HT1080 (cell line): ENCODE data around the gene UBE2Q2. TPM values are rescaled to one million over a fixed set of nuclear protein-coding genes. Genes with fewer than 3 reads are reported as not detected.
"Not testable (repeated sequence)": the region's sequence is repeated elsewhere in the genome, so short reads cannot be mapped to it uniquely, and the experiment has no call there.

Source experiments
- DNase-seq: peaks from one replicate; pipeline ENCODE4 v3.0.0-alpha.2; 2015; ENCODE audit warnings: low read depth
- polyA plus RNA-seq, 2 experiments: library from polyadenylated mRNA; depleted of rRNA; stranded (reverse); fragments of >200 nt; gene quantifications; 2 replicates each; pipeline ENCODE4 v1.2.3, GENCODE V29; 2015
- total RNA-seq: library from RNA; depleted of rRNA; stranded (reverse); fragments of >200 nt; shearing (Covaris generic); gene quantifications from 2 replicates; pipeline ENCODE4 v1.2.3, GENCODE V29; 2014; rRNA removed

The UBE2Q2 gene
- 16.1 and 16.3 TPM in 2 replicates for total RNA-seq
- polyA plus RNA-seq (2015; cell fraction: cytosol; rRNA removed) = 23.5 and 26.9 TPM in 2 replicates
- 13.3 TPM in 2 replicates for polyA plus RNA-seq (2015; cell fraction: nucleus; rRNA removed)

DNA sequence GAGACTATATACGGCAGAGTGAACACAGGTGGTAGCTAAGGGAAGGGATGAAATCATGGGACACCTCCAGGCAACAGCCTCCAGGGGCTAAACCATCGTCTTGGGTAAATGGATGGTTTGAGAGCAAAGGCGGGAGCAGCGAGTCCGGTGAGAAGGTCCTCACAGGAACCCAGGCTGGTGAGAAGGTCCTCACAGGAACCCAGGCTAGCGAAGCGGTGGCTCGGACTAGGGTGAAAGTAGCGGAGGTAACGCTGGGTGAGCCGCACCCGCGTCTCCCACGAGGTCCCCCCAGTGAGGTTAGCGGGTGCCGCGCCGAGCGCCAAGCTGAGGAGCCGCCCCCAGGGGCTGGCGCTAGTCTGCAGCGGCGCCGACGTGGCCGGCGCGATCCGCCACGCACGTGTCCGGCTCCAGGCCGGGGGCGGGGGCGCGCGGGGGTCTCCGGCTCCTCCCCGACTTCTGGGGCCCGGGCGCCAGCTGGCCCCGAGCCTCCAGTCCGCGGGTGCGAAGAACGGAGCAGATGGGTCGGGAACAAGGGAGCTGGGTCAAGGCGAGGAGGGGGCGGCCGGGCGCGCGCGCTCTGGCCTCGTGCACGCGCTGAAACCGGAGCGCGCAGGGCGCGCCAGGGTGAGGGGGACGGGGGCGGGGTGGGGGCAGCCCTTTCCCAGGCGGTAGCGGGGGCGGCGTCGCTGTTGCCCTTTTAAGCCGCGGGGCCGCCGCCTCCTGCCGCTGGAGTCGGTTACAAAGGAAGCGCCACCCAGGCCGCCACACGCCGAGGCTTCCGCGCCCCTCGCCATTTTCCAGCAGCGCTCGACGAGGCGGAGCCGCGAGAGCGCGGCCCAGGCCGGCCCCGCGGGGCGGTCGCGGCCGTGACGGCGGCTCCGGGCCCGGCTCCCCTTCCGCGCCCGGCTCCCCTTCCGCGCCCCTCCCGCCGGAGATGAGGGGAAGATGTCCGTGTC, at the start of gene UBE2Q2:
UBE2Q2 (plus strand) TSS at position 726 of the 956 bp plus-strand sequence; CDS start at position 946, 220 bp downstream.
- peak; percentile 52 for DNase-seq

GRCh38 chr15:75796321-75796720, 46.9 kb upstream of the UBE2Q2 start:
- DNase-seq = no peak

- DNase-seq = not testable (repeated sequence)
Observed at GRCh38 chr15:75797146-75797545, 46.1 kb upstream of the UBE2Q2 start.

DNA sequence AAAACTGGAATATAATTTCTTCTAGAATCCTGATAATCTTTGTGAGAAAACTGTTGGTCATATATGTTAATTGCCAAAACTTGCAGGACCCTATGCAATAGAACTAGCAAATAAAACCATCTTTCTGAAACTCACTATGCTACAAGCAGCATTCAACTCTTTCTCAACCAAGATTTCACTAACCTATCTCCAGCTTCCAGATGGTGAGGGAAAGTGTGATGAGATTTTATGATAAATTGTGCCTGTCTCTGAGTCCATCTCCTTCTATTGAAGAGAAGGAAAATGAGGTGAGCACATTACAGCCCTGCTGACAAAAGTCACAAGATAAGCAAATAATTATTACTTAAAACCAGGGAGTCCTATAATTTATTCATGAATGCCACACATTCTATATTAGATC, 44.1 kb upstream of the UBE2Q2 start:
- no peak for DNase-seq

GRCh38 chr15:75800409-75800808, 42.8 kb upstream of the UBE2Q2 start:
- DNase-seq = not testable (repeated sequence)

DNA sequence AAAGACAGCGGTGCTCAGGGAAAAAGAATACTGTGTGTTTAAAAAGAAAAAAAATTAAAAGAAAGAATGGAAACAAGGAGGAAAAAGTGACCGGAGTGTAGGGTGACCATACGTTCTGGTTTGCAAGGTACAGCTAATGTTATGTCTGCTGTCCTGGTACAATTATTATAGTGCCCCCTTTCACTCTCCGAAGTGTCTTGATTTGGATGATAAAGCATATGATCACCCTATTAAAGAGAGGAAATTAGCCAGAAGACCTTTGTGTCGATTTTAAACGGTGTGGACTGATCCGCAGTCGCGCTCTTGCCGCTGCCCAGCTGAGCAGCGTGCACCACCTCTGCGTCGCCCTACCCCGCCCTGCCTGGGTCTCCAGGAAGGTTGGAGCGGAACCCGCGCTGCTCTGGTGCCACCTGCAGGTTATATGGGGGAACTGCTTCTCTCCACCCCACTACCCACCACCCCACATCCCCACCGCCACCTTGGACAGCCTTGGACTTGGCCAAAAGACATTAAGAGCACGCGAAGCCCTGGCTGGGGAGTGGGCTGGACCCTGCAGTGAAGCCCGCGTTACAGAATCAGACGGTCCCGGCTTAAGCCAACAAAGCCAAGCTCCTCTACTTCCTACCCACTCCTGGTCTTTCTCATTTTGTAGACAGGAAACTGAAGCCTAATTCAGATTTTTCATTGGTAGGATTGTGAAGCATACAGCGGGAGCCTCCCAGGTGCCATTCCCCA, 41.2 kb upstream of the UBE2Q2 start:
- peak; percentile 71 for DNase-seq

DNA sequence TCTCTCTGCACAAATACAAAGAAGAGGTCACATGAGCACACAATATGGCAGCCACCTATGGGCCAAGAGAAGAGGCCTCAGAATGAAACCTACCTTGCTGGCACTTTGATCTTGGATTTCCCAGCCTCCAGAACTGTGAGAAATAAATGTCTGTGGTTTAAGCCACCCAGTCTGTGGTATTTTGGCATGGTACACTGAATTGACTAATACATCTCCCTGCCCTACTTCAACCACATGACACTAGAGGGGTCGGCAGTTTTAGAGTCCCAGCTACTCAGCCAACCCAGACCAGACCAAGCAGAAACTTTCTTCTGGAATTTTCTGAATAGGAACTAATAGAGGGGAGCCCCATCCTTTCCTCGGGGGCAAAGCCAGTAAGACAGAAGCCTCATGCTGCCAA, 35.8 kb upstream of the UBE2Q2 start:
- DNase-seq = peak; percentile 66

DNA sequence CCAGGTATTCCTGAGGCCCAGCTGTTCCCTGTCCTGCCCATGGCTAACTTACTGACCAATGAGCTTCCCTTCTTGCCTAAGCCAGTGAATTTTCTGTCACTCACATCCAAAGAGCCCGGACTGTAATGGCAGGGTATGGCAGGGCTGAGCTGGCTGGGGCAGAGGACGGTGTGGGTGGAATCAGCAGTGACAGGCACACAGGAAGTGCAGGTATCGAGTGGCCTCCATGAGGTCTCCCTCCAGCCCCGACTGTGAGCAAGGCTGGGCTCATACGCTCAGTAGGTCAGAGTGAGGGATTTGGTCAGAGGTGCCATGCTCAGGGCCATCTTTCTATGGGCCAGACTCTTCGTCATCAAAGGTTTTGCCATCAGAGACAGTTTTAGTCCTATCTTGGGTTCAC, 35.2 kb upstream of the UBE2Q2 start:
- not testable (repeated sequence) for DNase-seq

- no peak for DNase-seq
Observed at GRCh38 chr15:75808563-75808962, 34.7 kb upstream of the UBE2Q2 start.

GRCh38 chr15:75809986-75810750, 33.1 kb upstream of the UBE2Q2 start:
- peak; percentile 54 for DNase-seq

GRCh38 chr15:75810874-75811498, 32.3 kb upstream of the UBE2Q2 start:
- DNase-seq = no peak

- DNase-seq = no peak
Observed at GRCh38 chr15:75811626-75812025, 31.6 kb upstream of the UBE2Q2 start.

DNA sequence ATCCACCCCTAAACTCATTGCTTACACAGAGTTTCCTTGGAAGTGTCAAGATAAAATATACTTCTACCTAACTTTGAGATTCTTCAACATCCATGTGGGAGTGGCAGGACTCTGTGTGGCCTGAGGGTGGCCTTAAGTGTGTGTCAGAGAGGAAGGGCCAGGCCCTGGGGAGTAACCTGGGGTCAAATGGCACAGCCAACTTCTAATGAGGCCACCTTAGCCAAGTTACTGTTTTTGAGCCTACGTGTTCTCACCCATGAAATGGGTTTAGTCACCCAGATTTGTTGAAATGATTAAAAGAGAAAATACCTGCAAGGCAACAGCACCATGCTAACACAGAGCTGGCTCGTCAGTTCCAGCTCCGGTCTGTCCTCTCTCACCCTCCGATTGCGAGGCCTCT, 28.5 kb upstream of the UBE2Q2 start:
- DNase-seq = no peak

GRCh38 chr15:75815811-75816719, 27.2 kb upstream of the UBE2Q2 start:
- DNase-seq = no peak

DNA sequence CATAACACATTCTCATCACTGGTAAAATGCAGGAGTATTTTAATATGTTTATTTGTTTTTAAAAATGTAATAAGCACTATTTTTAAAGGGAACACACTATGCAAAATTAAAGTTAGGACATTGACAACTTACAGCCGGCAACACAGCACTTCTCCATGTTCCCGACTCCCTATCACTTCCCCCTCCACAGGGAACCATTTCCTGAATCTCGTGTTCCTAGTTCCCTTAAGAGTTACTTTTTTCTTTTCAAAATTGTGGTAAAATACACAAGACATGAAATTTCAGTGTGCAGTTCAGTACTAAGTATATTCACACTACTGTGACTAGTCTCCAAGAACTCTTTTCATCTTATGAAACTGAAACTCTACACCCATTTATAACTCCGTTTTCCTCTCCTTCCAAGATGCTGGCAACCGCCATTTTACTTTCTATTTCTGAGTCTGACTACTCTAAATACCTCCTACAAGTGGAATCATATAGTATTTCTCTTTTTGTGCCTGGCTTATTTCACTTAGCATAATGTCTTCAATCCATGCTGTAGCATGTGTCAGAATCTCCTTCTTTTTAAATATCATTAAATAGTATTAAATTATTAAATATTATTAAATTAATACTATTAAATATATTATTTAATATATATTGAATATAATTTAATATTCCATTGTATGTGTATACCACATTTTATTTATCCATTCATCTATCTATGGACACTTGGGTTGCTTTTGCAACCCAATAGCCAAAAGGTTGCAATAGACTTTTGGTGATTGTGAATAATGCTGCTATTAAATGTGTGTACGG, 25.9 kb upstream of the UBE2Q2 start:
- no peak for DNase-seq

DNA sequence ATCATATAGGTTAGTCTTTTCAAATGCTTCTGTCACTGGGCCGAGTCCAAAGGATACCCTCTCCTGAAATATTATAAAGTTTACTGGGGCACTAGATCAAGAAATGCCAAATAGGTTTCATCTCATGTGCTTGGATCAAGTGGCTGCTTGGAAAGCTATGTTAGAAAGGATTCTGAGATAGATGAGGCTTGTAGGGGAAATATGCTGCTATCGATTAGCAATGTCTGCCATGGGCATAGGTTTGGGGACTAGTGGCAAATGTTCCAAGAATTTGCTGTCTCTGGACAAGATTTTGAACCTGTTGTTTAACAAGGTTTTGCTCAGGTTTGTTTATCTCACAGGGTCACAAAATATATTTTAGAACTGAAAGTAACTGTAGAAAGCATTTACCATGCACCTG, 23.0 kb upstream of the UBE2Q2 start:
- DNase-seq = no peak

GRCh38 chr15:75821786-75822345, 21.4 kb upstream of the UBE2Q2 start:
- no peak for DNase-seq

- DNase-seq = no peak
Observed at GRCh38 chr15:75822685-75823278, 20.5 kb upstream of the UBE2Q2 start.
